ENCODE data around the gene OR10V1. TPM values are rescaled to one million over a fixed set of nuclear protein-coding genes. Genes with fewer than 3 reads are reported as not detected.

Gene OR10V1
- total and polyA plus RNA-seq, 9 of the 15 experiments (the other 6 are each of a cell fraction or from before 2014, with no cell fraction given): not detected

GRCh38 chr11:59754859-59755700, 41.4 kb upstream of the OR10V1 start, which contains the start of gene STX3 (continued):
- TF ChIP-seq TEAD1 (CRISPR knock-in tag; IDR thresholded peaks at IDR 0.05): no peak
- TF ChIP-seq FOXA3 (CRISPR knock-in tag; conservative IDR thresholded peaks at IDR 0.05 in 1 of 2, IDR thresholded peaks at IDR 0.05 in 1 of 2): peak in 1 of 2 experiments; percentile 76; a peak in 2 of 4 replicates
- TF ChIP-seq ZNF780A (CRISPR knock-in tag; IDR thresholded peaks at IDR 0.05): no peak
- 0 out of 2 replicates have a peak, but pooled peaks have one; percentile 0 for TF ChIP-seq PHF21A (IDR thresholded peaks at IDR 0.05; ENCODE audit: borderline replicate concordance, low read depth)
- TF ChIP-seq HCFC1 (IDR thresholded peaks at IDR 0.05; ENCODE audit: low read depth, low read length): no peak
- TF ChIP-seq PCBP2 (IDR thresholded peaks at IDR 0.05; ENCODE audit: low read depth, low read length, poor library complexity, severe bottlenecking): no peak
- TF ChIP-seq ZNF449 (CRISPR knock-in tag; IDR thresholded peaks at IDR 0.05): no peak
- TF ChIP-seq STAG1 (CRISPR knock-in tag; IDR thresholded peaks at IDR 0.05; ENCODE audit: borderline replicate concordance): no peak
- TF ChIP-seq FOXP4 (CRISPR knock-in tag; IDR thresholded peaks at IDR 0.05; ENCODE audit: borderline replicate concordance): no peak
- no peak for TF ChIP-seq HNRNPUL1 (IDR thresholded peaks at IDR 0.05; ENCODE audit: low read length)
- TF ChIP-seq PRMT5 (CRISPR knock-in tag; IDR thresholded peaks at IDR 0.05): no peak
- no peak for TF ChIP-seq HMGXB4 (CRISPR knock-in tag; IDR thresholded peaks at IDR 0.05)
- no peak for TF ChIP-seq SFPQ (IDR thresholded peaks at IDR 0.05; ENCODE audit: low read depth, low read length)
- no peak for TF ChIP-seq ETV6 (IDR thresholded peaks at IDR 0.05; ENCODE audit: borderline replicate concordance in 1 of 2, low read depth in 2 of 2, low read length in 1 of 2)
- TF ChIP-seq ETV6 (CRISPR knock-in tag; IDR thresholded peaks at IDR 0.05; ENCODE audit: borderline replicate concordance): no peak
- TF ChIP-seq JUNB (CRISPR knock-in tag; conservative IDR thresholded peaks at IDR 0.05): no peak
- TF ChIP-seq ARID2 (IDR thresholded peaks at IDR 0.05): no peak
- TF ChIP-seq CBFA2T2 (conservative IDR thresholded peaks at IDR 0.05): no peak
- TF ChIP-seq YY1 (IDR thresholded peaks at IDR 0.05; ENCODE audit: borderline replicate concordance in 1 of 3, control insufficient read depth in 1 of 3, extremely low read depth in 1 of 3, insufficient read depth in 3 of 3, insufficient read length in 1 of 3, insufficient replicate concordance in 2 of 3, low read depth in 1 of 3, low read length in 2 of 3): peak in 1 of 3 experiments; percentile 6
